Measurements from ENCODE around the gene PDRG1.

PDRG1 gene

DNA sequence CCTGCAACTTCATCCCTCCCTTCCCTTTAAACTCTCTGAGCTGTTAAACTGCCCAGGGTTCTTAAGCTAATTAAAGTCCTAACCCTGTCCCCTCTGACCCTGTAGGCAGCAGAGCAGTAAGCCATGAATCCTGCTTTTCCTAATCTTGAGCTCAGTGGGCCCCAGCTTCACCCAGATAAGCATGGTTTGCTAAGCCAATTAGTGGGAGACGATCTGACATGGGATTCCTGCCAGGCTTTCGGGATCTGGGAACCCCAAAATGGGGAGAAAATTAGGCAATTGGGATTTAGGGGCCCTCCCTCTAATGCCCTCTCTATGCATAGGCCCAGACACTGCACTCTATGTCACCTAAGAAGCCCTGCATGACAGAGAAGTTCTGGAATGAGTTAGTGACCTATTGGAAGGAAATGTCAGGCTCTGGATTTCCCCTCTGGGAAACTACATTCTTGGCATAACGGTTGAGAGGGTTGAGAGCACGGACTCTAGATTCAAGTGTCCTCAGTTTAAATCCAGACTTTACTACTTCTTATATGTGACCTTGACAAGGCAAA, 20.7 kb upstream of the PDRG1 start:
- H4K20me1 ChIP-seq (ENCODE audit: insufficient read depth, low read length): peaks cover 15% of the 10 kb centered on the region
- no peaks in the 10 kb centered on the region for H3K9me3 ChIP-seq (ENCODE audit: insufficient read depth, low read length)
- H3K9ac ChIP-seq (ENCODE audit: low read length): no peak overlapping the region
- H3K36me3 ChIP-seq (replicated peaks; ENCODE audit: low read depth, low read length): no peaks in the 10 kb centered on the region
- no peak overlapping the region for H2AFZ ChIP-seq (ENCODE audit: low read depth, low read length)
- H3K4me2 ChIP-seq (ENCODE audit: low read length): no peak overlapping the region
- peaks cover 43% of the 10 kb centered on the region for H3K27me3 ChIP-seq (ENCODE audit: low read depth, low read length)
- no peak overlapping the region for H3K4me3 ChIP-seq (ENCODE audit: low read length)
- H3K4me1 ChIP-seq (ENCODE audit: low read length): no peaks in the 10 kb centered on the region
- no peak overlapping the region for H3K27ac ChIP-seq (ENCODE audit: low read length)
- no peak for TF ChIP-seq EZH2phosphoT487 (IDR thresholded peaks at IDR 0.05; ENCODE audit: low read depth)
- TF ChIP-seq, protein P1, sequence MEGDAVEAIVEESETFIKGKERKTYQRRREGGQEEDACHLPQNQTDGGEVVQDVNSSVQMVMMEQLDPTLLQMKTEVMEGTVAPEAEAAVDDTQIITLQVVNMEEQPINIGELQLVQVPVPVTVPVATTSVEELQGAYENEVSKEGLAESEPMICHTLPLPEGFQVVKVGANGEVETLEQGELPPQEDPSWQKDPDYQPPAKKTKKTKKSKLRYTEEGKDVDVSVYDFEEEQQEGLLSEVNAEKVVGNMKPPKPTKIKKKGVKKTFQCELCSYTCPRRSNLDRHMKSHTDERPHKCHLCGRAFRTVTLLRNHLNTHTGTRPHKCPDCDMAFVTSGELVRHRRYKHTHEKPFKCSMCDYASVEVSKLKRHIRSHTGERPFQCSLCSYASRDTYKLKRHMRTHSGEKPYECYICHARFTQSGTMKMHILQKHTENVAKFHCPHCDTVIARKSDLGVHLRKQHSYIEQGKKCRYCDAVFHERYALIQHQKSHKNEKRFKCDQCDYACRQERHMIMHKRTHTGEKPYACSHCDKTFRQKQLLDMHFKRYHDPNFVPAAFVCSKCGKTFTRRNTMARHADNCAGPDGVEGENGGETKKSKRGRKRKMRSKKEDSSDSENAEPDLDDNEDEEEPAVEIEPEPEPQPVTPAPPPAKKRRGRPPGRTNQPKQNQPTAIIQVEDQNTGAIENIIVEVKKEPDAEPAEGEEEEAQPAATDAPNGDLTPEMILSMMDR (IDR thresholded peaks at IDR 0.05; ENCODE audit: low read depth, low read length): no peak
- no peaks in the 10 kb centered on the region for H3K79me2 ChIP-seq (ENCODE audit: low read length)

- H3K4me3 ChIP-seq (ENCODE audit: low read length): no peak overlapping the region
- no peak overlapping the region for H3K4me2 ChIP-seq (ENCODE audit: low read length)
- no peaks in the 10 kb centered on the region for H3K9me3 ChIP-seq (ENCODE audit: insufficient read depth, low read length)
- no peaks in the 10 kb centered on the region for H3K36me3 ChIP-seq (replicated peaks; ENCODE audit: low read depth, low read length)
- no peak overlapping the region for H3K9ac ChIP-seq (ENCODE audit: low read length)
- H3K4me1 ChIP-seq (ENCODE audit: low read length): no peaks in the 10 kb centered on the region
- no peaks in the 10 kb centered on the region for H3K79me2 ChIP-seq (ENCODE audit: low read length)
- peaks cover 60% of the 10 kb centered on the region for H3K27me3 ChIP-seq (ENCODE audit: low read depth, low read length)
- H4K20me1 ChIP-seq (ENCODE audit: insufficient read depth, low read length): peaks cover 15% of the 10 kb centered on the region
- TF ChIP-seq, protein P1 (IDR thresholded peaks at IDR 0.05; ENCODE audit: low read depth, low read length): no peak
- TF ChIP-seq EZH2phosphoT487 (IDR thresholded peaks at IDR 0.05; ENCODE audit: low read depth): no peak
- H3K27ac ChIP-seq (ENCODE audit: low read length): no peak overlapping the region
- no peak overlapping the region for H2AFZ ChIP-seq (ENCODE audit: low read depth, low read length)
Measured at GRCh38 chr20:31969991-31970390, 18.1 kb upstream of the PDRG1 start.

DNA sequence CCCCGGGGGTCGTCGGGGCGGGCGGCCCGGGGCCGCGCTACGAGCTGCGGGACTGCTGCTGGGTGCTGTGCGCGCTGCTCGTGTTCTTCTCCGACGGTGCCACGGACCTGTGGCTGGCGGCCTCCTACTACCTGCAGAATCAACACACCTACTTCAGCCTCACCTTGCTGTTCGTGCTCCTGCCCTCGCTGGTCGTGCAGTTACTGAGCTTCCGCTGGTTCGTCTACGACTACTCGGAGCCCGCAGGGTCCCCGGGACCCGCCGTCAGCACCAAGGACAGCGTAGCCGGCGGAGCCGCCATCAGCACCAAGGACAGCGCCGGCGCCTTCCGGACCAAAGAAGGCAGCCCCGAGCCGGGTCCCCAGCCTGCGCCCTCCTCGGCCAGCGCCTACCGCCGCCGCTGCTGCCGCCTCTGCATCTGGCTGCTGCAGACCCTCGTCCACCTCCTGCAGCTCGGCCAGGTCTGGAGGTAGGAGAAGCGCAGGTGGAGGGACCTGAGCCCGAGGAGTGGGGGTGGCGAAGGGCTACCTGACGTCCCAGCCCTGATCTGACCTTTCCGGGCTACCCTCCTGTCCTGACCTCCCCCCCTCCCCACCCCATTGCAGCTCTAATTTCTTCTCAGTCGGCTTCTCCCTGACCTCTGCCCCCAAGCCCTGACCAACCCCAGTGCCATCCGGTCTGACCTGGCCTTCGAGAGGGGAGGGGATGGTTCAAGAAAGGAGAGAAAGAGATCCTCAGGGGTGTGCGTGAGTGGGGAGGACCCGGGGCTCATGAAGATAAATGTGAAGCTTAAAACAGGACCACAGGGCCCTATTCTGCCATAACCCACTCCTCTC, 16.7 kb upstream of the PDRG1 start:
- Histone ChIP-seq H3K79me2 (ENCODE audit: low read length) (no peaks in the 10 kb centered on the region), H3K4me2 (ENCODE audit: low read length) (peak overlapping the region; percentile 85), H3K4me3 (ENCODE audit: low read length) (peak overlapping the region; percentile 78), H3K36me3 (replicated peaks; ENCODE audit: low read depth, low read length) (no peaks in the 10 kb centered on the region), H3K27me3 (ENCODE audit: low read depth, low read length) (peaks cover 67% of the 10 kb centered on the region), H3K9me3 (ENCODE audit: insufficient read depth, low read length) (no peaks in the 10 kb centered on the region), H4K20me1 (ENCODE audit: insufficient read depth, low read length) (peaks cover 15% of the 10 kb centered on the region), H3K4me1 (ENCODE audit: low read length) (no peaks in the 10 kb centered on the region), H2AFZ (ENCODE audit: low read depth, low read length) (no peak overlapping the region), H3K27ac (ENCODE audit: low read length) (no peak overlapping the region), H3K9ac (ENCODE audit: low read length) (no peak overlapping the region)
- no peak for TF ChIP-seq EZH2phosphoT487 (IDR thresholded peaks at IDR 0.05; ENCODE audit: low read depth)
- TF ChIP-seq, protein P1 (IDR thresholded peaks at IDR 0.05; ENCODE audit: low read depth, low read length): no peak

DNA sequence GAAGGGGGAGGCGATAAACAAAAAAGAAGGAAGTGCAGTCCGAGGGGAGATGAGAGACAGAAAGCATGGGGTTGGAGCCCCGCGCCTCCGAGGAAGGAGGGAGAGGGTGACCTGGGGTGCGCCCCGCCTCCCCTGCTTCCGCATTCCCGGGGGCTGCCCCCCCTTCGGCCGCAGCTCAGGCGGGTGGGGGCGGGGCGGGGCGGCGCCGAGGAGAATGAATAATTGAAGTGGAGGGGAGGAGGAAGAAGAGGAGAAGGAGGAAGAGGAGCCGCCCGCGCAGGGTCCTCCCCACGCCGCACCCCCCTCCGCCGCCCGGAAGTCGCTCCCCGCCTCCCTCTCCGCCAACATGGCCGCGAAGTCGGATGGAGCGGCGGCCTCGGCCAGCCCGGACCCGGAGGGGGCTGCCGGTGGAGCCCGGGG, 16.0 kb upstream of the PDRG1 start, which contains the start of gene XKR7:
Gene XKR7 (plus strand): TSS at position 322 of the 420 bp plus-strand sequence. CDS start 25 bp downstream, at position 347.
- H3K4me3 ChIP-seq (ENCODE audit: low read length): peak within 1 kb of the TSS; percentile 78

More for the DNA sequence above, 16.0 kb upstream of the PDRG1 start, which contains the start of gene XKR7:
- Histone ChIP-seq H3K36me3 (replicated peaks; ENCODE audit: low read depth, low read length) (no peaks in the 10 kb centered on the region), H3K27me3 (ENCODE audit: low read depth, low read length) (peaks cover 68% of the 10 kb centered on the region), H3K27ac (ENCODE audit: low read length) (no peak within 1 kb of the TSS), H2AFZ (ENCODE audit: low read depth, low read length) (no peak within 1 kb of the TSS), H4K20me1 (ENCODE audit: insufficient read depth, low read length) (peaks cover 15% of the 10 kb centered on the region), H3K4me2 (ENCODE audit: low read length) (peak within 1 kb of the TSS; percentile 85), H3K79me2 (ENCODE audit: low read length) (no peaks in the 10 kb centered on the region), H3K9ac (ENCODE audit: low read length) (no peak within 1 kb of the TSS), H3K9me3 (ENCODE audit: insufficient read depth, low read length) (no peaks in the 10 kb centered on the region), H3K4me1 (ENCODE audit: low read length) (no peaks in the 10 kb centered on the region)
- TF ChIP-seq, protein P1 (IDR thresholded peaks at IDR 0.05; ENCODE audit: low read depth, low read length): no peak
- no peak for TF ChIP-seq EZH2phosphoT487 (IDR thresholded peaks at IDR 0.05; ENCODE audit: low read depth)

Measured in OCI-LY3 (cell line).